Stimulated activated CD8-positive, alpha-beta memory T cell treated with anti-CD3 and anti-CD28 coated beads, Interleukin-15, amount 100 ng/mL, for 48 hours (primary cell): Measurements from ENCODE around the gene EPYC.

Source experiments
- DNase-seq, 2 donors: peaks; one replicate each; pipeline ENCODE4 v3.0.0-alpha.2; 2020; ENCODE audit warnings: low read depth in 2 of 2

Gene EPYC

GRCh38 chr12:90954921-90955320 lies 49.9 kb downstream of the EPYC start, which contains the start of gene CCER1:
TSS of gene CCER1 (minus strand) at chr12:90955176. CDS start at chr12:90954742, 434 bp downstream.
- DNase-seq, result no peak

GRCh38 chr12:90954428-90954827 lies 50.3 kb downstream of the EPYC start:
- DNase-seq, result no peak

- peak; percentile 7 for DNase-seq
These were observed 50.8 kb downstream of the EPYC start for GRCh38 chr12:90953956-90954421.

- no peak for DNase-seq
These were observed 53.2 kb downstream of the EPYC start for GRCh38 chr12:90951432-90952105.

GRCh38 chr12:90947869-90948268 lies 56.9 kb downstream of the EPYC start:
- DNase-seq, result no peak

- no peak for DNase-seq
These were observed 59.6 kb downstream of the EPYC start for GRCh38 chr12:90945070-90945649.

- DNase-seq, result no peak
These were observed 61.5 kb downstream of the EPYC start for GRCh38 chr12:90943255-90943654.

- DNase-seq, result no peak
These were observed 63.8 kb downstream of the EPYC start for GRCh38 chr12:90940872-90941499.

GRCh38 chr12:90939382-90939781 lies 65.4 kb downstream of the EPYC start:
- no peak for DNase-seq

- DNase-seq, result no peak
These were observed 66.3 kb downstream of the EPYC start for GRCh38 chr12:90938451-90938850.

- no peak for DNase-seq
These were observed 67.1 kb downstream of the EPYC start for GRCh38 chr12:90937651-90938050.

- DNase-seq, result no peak
These were observed 68.4 kb downstream of the EPYC start for GRCh38 chr12:90936230-90937005.

- no peak for DNase-seq
These were observed 79.2 kb downstream of the EPYC start for GRCh38 chr12:90925562-90925961.

- DNase-seq, result no peak
These were observed 80.4 kb downstream of the EPYC start for GRCh38 chr12:90924406-90924805.

- no peak for DNase-seq
These were observed 82.6 kb downstream of the EPYC start for GRCh38 chr12:90922145-90922627.

- no peak for DNase-seq
These were observed 83.2 kb downstream of the EPYC start for GRCh38 chr12:90921536-90921935.

- no peak for DNase-seq
These were observed 84.5 kb downstream of the EPYC start for GRCh38 chr12:90920222-90920621.

GRCh38 chr12:90917431-90917830 lies 87.3 kb downstream of the EPYC start:
- no peak for DNase-seq

GRCh38 chr12:90916516-90916915 lies 88.3 kb downstream of the EPYC start:
- no peak for DNase-seq

- no peak for DNase-seq
These were observed 89.4 kb downstream of the EPYC start for GRCh38 chr12:90915353-90915752.
